Loucy (cell line): ENCODE data around the gene ARMC3.

Experiments
- CTCF ChIP-seq: fragments of 200-600 bp; sonication (generic); conservative IDR thresholded peaks from 2 replicates; pipeline ENCODE4 v1.5.1; 2014; ENCODE audit warnings: mild to moderate bottlenecking, antibody characterized with exemption, low read length
- EZH2phosphoT487 ChIP-seq: fragments of 200-600 bp; IDR thresholded peaks from 2 replicates; pipeline ENCODE4 v1.6.1; 2018; ENCODE audit warnings: antibody characterized with exemption, mild to moderate bottlenecking, moderate library complexity, borderline replicate concordance

DNA sequence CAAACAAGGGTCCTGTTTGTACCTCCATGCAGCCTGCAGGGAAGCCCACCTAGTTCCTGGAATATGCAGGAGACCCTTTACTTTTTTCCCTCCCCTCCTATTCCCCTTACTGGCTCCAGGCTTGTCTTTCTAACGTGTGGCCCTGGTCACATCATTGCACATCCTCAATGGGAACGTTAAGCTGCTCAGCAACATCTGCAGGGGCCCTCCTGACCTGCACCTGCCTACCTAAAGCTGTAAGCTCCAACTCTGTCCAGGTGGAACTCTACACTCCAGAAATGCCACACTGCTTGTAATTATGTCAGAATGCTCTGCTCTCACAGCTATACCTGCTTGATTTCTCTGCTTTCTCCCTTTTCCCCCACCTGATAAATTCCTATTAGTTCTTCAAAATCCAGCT lies 72.1 kb downstream of the ARMC3 start:
- TF ChIP-seq CTCF, result no peak
- no peak for TF ChIP-seq EZH2phosphoT487
